ENCODE measurements around the gene ZNF280B. TPM values are rescaled to one million over a fixed set of nuclear protein-coding genes. Genes with fewer than 3 reads are reported as not detected.

Gene ZNF280B
- total and polyA plus RNA-seq, 2 experiments from 2014 or later = 1.5 to 2.6 TPM

DNA sequence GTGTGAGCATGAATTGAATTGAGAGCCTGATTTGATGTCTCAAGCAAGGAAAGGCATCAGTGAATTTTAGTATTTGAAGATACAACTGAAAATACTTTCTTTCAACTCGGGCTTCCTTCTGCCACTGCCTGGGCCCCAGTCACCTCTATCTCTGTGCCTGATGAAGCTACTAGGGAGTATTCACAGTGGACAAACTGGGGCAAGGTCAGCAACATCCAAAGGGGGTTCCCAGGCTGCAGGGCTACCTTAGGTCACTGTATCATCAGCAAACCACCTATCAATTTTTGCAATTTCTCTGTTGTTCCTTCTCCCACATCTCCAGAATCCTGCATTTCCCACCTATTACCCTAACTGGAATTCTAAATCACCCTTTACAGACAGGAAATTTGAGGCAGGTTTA, 40.4 kb upstream of the ZNF280B start:
- no peak for DNase-seq (ENCODE audit: low spot score)
- Histone ChIP-seq H3K36me3 (replicated peaks; ENCODE audit: insufficient read depth, low read depth) (no peaks in the 10 kb centered on the region), H3K4me3 (no peak overlapping the region), H3K4me2 (no peak overlapping the region), H2AFZ (no peak overlapping the region), H3K27me3 (peaks cover 15% of the 10 kb centered on the region), H3K9me3 (ENCODE audit: low read depth) (no peaks in the 10 kb centered on the region), H3K27ac (no peak overlapping the region), H3K9me2 (replicated peaks; ENCODE audit: insufficient read depth) (no peaks in the 10 kb centered on the region), H3K4me1 (ENCODE audit: insufficient read depth) (no peaks in the 10 kb centered on the region), H3K79me2 (no peaks in the 10 kb centered on the region), H4K20me1 (ENCODE audit: insufficient read depth, poor library complexity, severe bottlenecking) (no peaks in the 10 kb centered on the region)
- 83% methylated on average over 1 of the region's 1 CpG for WGBS (ENCODE audit: low lambda C conversion rate, missing lambda C conversion rate)
- TF ChIP-seq, protein P1, sequence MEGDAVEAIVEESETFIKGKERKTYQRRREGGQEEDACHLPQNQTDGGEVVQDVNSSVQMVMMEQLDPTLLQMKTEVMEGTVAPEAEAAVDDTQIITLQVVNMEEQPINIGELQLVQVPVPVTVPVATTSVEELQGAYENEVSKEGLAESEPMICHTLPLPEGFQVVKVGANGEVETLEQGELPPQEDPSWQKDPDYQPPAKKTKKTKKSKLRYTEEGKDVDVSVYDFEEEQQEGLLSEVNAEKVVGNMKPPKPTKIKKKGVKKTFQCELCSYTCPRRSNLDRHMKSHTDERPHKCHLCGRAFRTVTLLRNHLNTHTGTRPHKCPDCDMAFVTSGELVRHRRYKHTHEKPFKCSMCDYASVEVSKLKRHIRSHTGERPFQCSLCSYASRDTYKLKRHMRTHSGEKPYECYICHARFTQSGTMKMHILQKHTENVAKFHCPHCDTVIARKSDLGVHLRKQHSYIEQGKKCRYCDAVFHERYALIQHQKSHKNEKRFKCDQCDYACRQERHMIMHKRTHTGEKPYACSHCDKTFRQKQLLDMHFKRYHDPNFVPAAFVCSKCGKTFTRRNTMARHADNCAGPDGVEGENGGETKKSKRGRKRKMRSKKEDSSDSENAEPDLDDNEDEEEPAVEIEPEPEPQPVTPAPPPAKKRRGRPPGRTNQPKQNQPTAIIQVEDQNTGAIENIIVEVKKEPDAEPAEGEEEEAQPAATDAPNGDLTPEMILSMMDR (IDR thresholded peaks at IDR 0.05; ENCODE audit: poor library complexity) = no peak
- no peak for TF ChIP-seq EZH2phosphoT487 (IDR thresholded peaks at IDR 0.05; ENCODE audit: low read depth, severe bottlenecking, unreplicated experiment)
- no peak for TF ChIP-seq EZH2 (IDR thresholded peaks at IDR 0.05; ENCODE audit: borderline replicate concordance)

DNA sequence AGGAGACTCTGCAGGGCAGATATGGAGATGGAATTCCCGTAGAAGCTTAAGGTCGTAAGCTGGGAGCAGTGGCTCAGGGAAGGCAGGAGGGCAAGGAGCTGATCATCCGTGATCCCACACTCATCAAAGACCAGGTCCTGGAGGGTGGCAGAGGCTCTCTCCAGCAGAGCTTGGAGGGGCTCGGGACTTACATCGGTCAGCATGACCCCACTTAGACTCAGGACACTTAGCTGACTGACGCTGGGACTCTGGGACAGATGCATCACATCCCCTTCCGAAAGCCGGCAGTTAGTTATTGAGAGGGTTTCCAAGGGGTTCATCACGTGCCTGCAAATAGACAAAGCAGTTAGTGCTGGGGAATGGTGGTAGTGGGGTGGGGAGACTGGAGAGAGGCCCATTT, 39.8 kb upstream of the ZNF280B start:
- no peaks in the 10 kb centered on the region for H4K20me1 ChIP-seq (ENCODE audit: insufficient read depth, poor library complexity, severe bottlenecking)
- H3K4me1 ChIP-seq (ENCODE audit: insufficient read depth) = no peaks in the 10 kb centered on the region
- no peaks in the 10 kb centered on the region for H3K36me3 ChIP-seq (replicated peaks; ENCODE audit: insufficient read depth, low read depth)
- no peak overlapping the region for H3K4me2 ChIP-seq
- H3K9me2 ChIP-seq (replicated peaks; ENCODE audit: insufficient read depth) = no peaks in the 10 kb centered on the region
- no peaks in the 10 kb centered on the region for H3K9me3 ChIP-seq (ENCODE audit: low read depth)
- H3K79me2 ChIP-seq = no peaks in the 10 kb centered on the region
- H3K27ac ChIP-seq = no peak overlapping the region
- no peak for DNase-seq (ENCODE audit: low spot score)
- H3K4me3 ChIP-seq = no peak overlapping the region
- TF ChIP-seq EZH2phosphoT487 (IDR thresholded peaks at IDR 0.05; ENCODE audit: low read depth, severe bottlenecking, unreplicated experiment) (no peak), EZH2 (IDR thresholded peaks at IDR 0.05; ENCODE audit: borderline replicate concordance) (no peak)
- TF ChIP-seq, protein P1 (IDR thresholded peaks at IDR 0.05; ENCODE audit: poor library complexity) = no peak
- H2AFZ ChIP-seq = no peak overlapping the region
- WGBS (ENCODE audit: low lambda C conversion rate, missing lambda C conversion rate) = 78% methylated on average over 9 of the region's 9 CpGs
- H3K27me3 ChIP-seq = peaks cover 15% of the 10 kb centered on the region

DNA sequence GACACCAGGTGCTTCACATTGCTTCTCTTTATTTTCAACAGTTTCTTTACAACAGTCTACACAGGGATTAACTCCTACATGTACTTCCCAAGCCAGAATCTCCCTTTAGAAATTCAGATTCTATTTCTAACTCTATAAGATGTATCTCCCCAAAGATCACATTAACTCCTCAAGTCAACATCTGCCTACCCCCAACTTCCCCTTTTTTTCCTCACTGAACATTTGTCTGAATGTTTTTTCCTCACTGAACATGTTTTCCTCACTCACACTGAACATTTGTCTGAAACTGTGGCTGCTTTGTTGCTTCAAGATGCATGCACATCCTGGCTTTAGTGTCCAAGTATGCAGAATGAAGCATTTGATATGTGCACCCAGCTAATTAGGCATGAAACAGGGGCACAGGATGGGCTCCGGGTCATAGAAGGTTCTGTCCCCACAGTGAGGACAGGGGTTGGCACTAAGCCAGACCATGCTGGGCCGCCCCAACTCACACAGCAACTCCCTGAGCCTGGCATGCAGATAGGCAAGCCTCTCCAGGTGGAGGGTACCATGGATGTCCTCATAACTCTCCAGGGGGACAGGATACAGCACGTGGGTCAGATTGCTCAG, 39.3 kb upstream of the ZNF280B start:
- Histone ChIP-seq H3K79me2 (no peaks in the 10 kb centered on the region), H3K4me2 (no peak overlapping the region), H3K4me3 (no peak overlapping the region), H3K9me3 (ENCODE audit: low read depth) (no peaks in the 10 kb centered on the region), H3K9me2 (replicated peaks; ENCODE audit: insufficient read depth) (no peaks in the 10 kb centered on the region), H2AFZ (no peak overlapping the region), H3K4me1 (ENCODE audit: insufficient read depth) (no peaks in the 10 kb centered on the region), H3K36me3 (replicated peaks; ENCODE audit: insufficient read depth, low read depth) (no peaks in the 10 kb centered on the region), H3K27ac (no peak overlapping the region), H3K27me3 (peaks cover 15% of the 10 kb centered on the region), H4K20me1 (ENCODE audit: insufficient read depth, poor library complexity, severe bottlenecking) (no peaks in the 10 kb centered on the region)
- no peak for DNase-seq (ENCODE audit: low spot score)
- no peak for TF ChIP-seq EZH2phosphoT487 (IDR thresholded peaks at IDR 0.05; ENCODE audit: low read depth, severe bottlenecking, unreplicated experiment)
- TF ChIP-seq EZH2 (IDR thresholded peaks at IDR 0.05; ENCODE audit: borderline replicate concordance) = no peak
- TF ChIP-seq, protein P1 (IDR thresholded peaks at IDR 0.05; ENCODE audit: poor library complexity) = no peak
- WGBS (ENCODE audit: low lambda C conversion rate, missing lambda C conversion rate) = 68% methylated on average over 3 of the region's 3 CpGs

Measured in hepatocyte (in vitro differentiated cells).